Activated CD4-positive, alpha-beta T cell treated with anti-CD3 and anti-CD28 coated beads, Interleukin-2, amount 50 U/mL, for 48 hours (primary cell): ENCODE measurements around the gene FBLN7.
"Not testable (repeated sequence)": the region's sequence is repeated elsewhere in the genome, so short reads cannot be mapped to it uniquely, and the experiment has no call there.

Source experiments
- DNase-seq, 2 experiments: peaks; one replicate each; pipeline ENCODE4 v3.0.0-alpha.2; 2020

Gene FBLN7

DNA sequence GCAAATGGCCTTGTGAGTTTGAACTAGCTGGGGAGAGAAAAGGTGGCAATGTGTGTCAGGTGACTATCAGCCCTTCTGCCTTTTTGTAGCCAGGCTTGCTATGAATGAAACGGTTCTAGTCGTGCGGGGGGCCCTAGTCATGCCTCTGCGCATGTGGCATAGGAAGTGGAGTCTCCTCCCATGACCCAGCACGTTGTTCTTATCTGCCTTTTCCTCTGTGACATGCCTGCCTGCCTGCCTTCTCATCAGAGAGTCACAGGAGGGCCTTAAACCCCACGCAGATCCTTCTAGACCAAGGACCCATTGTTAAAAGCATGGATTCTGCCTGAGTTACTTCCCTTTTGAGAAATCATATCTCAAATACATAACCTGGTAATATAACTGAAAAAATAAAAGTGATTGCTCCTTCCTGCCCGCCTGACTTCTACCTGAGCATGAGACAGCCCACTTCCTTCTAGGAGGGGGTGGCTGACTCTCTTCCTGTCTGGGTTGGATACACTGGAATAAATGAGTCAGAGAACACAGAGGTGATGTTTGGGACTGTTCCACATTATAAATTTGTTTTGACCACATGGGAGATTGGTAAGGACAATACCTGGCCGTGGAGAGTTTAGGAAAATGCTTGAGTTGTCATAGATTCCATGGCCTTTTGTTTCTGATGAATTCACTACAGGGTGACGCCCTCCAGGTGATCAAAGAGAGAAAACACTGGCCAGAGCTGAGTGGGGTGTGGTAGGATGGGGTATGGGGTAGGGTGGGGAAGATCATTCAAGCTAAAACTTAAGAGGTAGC, 49.8 kb downstream of the FBLN7 start:
- peak; percentile 73 to 83 for DNase-seq

GRCh38 chr2:112189001-112189556, 50.9 kb downstream of the FBLN7 start:
- DNase-seq = no peak

- no peak for DNase-seq
Observed at GRCh38 chr2:112194028-112194427, 55.8 kb downstream of the FBLN7 start.

- no peak for DNase-seq
Observed at GRCh38 chr2:112194482-112194881, 56.3 kb downstream of the FBLN7 start.

GRCh38 chr2:112195167-112195766, 57.1 kb downstream of the FBLN7 start:
- no peak for DNase-seq

- no peak for DNase-seq
Observed at GRCh38 chr2:112195950-112196349, 57.8 kb downstream of the FBLN7 start.

GRCh38 chr2:112197868-112198267, 59.7 kb downstream of the FBLN7 start:
- DNase-seq = no peak

DNA sequence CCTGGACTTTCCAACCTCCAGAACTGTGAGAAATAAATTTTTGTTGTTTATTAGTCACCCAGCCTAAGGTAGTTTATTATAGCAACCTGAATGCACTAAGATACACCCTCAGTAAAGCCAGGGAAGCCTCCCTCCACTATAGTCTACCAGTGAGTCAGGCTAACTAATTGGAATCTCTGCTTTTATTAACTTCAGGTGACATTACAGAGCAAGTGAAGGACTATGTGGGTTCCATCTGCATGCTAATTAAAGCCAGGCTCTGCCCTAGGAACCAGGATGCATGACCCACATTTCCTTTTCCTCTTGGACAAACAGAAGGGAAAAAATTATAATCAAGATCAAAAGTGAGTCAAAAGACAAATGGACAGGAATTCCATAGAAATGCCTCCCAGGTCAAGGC, 60.6 kb downstream of the FBLN7 start:
- no peak for DNase-seq

DNA sequence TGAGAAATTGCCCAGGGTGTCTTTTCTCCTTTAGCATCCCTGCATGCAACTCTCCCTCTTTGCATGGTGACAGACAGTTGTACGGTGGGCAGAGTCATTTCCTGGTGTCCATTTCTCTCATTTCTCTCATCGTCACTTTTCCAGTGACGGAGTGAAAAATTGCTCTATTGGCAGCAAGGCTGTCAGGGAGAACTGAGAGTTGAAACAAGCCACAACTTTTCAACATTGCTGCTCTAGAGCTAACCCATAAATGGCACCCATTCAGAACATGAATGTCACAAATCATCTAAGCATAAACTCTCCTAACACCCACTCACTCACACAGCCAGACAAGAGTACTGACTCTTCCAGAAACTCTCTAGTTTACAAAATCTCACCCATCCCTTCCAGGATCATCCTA, 61.0 kb downstream of the FBLN7 start:
- DNase-seq = no peak

GRCh38 chr2:112201696-112202430, 63.7 kb downstream of the FBLN7 start:
- DNase-seq = no peak

- no peak for DNase-seq
Observed at GRCh38 chr2:112204411-112204810, 66.2 kb downstream of the FBLN7 start.

- DNase-seq = not testable (repeated sequence)
Observed at GRCh38 chr2:112207905-112208304, 69.7 kb downstream of the FBLN7 start.

- no peak for DNase-seq
Observed at GRCh38 chr2:112216167-112216566, 78.0 kb downstream of the FBLN7 start.

GRCh38 chr2:112217854-112218253, 79.7 kb downstream of the FBLN7 start:
- DNase-seq = no peak

GRCh38 chr2:112220186-112220585, 82.0 kb downstream of the FBLN7 start:
- no peak for DNase-seq

DNA sequence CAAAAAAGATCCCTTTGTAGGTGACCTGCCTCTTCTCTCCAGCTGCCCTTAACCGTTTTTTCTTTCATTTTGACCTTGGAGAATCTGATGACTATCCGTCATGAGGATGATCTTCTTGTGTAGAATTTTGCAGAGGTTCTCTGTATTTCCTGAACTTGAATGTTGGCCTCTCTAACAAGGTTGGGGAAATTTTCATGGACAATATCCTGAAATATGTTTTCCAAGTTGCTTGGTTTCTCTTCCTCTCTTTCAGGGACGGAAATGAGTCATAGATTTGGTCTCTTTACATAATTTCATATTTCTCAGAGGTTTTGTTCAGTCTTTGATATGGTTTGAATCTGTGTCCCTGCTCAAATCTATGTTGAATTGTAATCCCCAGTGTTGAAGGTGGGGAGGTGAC, 82.6 kb downstream of the FBLN7 start:
- no peak for DNase-seq

DNA sequence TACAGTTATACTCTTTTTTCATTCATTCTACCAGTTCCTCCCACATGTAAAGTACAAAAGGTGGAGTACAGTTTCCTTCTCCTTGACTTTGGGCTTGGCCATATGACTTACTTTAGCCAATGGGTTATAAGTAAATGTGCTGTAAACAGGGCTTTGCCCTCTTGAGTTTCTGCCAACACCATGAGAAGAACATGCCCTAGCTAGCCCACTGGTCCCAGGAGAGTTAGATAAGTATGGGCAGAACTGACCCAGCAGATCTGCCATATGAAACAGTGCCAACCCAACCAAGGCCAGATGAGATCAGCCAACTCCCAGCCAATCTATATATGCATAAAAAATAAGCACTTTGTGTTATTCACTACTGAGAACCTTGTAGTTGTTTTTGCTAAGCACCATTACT, 91.2 kb downstream of the FBLN7 start:
- no peak for DNase-seq

DNA sequence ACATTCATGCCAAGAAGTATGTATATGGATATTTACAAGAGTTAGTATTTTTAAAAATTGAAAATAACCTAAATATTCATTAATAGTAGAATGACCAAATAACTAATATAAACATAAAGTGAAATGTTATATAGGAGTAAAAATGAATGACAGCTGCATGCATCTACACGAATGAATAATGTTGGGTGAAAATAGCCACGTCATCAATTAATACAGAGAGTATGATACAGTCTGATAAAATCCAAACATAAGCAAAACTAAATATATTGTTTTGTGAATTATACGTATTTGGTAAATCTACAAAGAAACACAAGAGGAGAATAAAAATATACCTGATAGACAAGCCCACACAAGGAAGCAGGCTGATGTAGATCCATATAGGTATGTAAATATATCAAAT, 92.2 kb downstream of the FBLN7 start:
- DNase-seq = no peak
